RWPE1 (cell line): Measurements from ENCODE around the gene TBC1D13.
A peak's percentile ranks its signal among the peaks of the same experiment; 100 is the strongest.

Source experiments
- CTCF ChIA-PET: fragments of 350-600 bp; sonication (Branson Sonifier 250); formaldehyde crosslinking; extraction: SDS; loops from one replicate; lab custom pipeline; 2021; lab: Yijun Ruan, JAX
- POLR2A ChIA-PET: fragments of 400-600 bp; formaldehyde crosslinking; extraction: SDS; loops from one replicate; lab custom pipeline; 2020; ENCODE audit warnings: antibody characterized with exemption; ENCODE audit not compliant: low non-redundant PET; lab: Yijun Ruan, JAX
- DNase-seq: peaks from one replicate; pipeline ENCODE4 v3.0.0; 2012; ENCODE audit warnings: low spot score
- H3K27ac ChIP-seq: fragments of 450-650 bp; 2 replicates; pipeline ENCODE4 v1.5.1; 2017
- TF ChIP-seq, protein P1 (sequence below): fragments of 450-650 bp; conservative IDR thresholded peaks from 2 replicates; pipeline ENCODE4 v1.5.1; 2017; ENCODE audit warnings: low read depth, mild to moderate bottlenecking

The TBC1D13 gene

DNA sequence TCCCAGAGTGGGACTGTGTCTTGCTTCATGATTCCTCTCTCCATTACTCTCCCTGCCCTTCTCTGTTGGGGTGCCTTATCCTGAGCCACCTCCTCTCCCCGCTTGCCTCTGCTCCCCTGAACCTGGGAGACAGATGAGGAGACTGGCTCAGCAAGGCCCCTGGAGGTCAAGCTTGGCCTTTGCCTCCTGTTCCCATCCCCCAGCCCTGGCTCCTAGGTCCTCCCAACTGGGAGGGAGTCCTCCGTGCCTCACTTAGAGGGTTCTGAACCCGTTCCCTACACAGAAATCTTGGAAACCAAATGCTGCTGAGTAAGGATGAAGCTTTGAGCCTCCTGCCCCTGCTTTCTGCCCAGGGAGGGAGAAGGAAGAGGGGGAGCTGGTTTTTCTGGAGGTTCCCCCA lies 21.5 kb downstream of the TBC1D13 start:
- DNase-seq: no peak
- H3K27ac ChIP-seq: peak overlapping the region; percentile 4
- TF ChIP-seq, protein P1, sequence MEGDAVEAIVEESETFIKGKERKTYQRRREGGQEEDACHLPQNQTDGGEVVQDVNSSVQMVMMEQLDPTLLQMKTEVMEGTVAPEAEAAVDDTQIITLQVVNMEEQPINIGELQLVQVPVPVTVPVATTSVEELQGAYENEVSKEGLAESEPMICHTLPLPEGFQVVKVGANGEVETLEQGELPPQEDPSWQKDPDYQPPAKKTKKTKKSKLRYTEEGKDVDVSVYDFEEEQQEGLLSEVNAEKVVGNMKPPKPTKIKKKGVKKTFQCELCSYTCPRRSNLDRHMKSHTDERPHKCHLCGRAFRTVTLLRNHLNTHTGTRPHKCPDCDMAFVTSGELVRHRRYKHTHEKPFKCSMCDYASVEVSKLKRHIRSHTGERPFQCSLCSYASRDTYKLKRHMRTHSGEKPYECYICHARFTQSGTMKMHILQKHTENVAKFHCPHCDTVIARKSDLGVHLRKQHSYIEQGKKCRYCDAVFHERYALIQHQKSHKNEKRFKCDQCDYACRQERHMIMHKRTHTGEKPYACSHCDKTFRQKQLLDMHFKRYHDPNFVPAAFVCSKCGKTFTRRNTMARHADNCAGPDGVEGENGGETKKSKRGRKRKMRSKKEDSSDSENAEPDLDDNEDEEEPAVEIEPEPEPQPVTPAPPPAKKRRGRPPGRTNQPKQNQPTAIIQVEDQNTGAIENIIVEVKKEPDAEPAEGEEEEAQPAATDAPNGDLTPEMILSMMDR: no peak
- ChIA-PET CTCF (interaction anchor here (0.9 to 1.2 kb wide), 2 partner anchors 10 kb away, joined by 5 to 6 read pairs; partner anchors contain the start of gene ENDOG), POLR2A (interaction anchor here (0.6 kb wide), 2 partner anchors 20 to 24 kb away, joined by 3 read pairs; no protein-coding TSS in a partner anchor)

DNA sequence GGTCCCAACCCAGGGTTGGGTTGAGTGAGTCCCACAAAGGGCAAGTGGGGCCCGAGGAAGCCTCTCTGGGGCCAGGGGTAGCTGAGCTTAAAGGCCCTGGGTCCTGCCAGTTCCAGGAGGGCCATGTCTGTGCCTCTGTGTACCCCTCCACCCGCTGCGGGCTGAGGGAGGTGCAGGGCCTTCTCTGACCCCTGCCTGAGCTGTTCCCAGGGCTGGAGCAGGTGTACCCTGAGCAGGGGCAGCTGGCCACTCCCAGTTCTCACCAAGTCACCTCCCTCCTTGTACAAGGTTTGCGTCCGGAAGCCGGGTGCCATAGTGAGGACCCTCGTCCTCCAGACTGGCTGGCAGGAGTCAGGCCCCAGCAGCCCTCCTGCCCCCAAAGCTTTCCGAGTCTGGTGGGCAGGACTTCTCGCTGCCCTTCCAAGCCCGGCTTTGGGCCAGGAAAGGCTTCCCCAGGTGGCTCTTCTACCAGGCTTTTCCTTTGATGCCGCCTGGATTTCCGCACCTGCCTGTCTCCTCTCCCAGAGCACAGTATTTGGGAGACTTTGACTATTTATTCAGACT lies 22.1 kb downstream of the TBC1D13 start:
- POLR2A ChIA-PET: interaction anchor here (0.6 kb wide), 2 partner anchors 20 to 24 kb away, joined by 3 read pairs; no protein-coding TSS in a partner anchor
- peak overlapping the region; percentile 4 for H3K27ac ChIP-seq
- DNase-seq: no peak
- CTCF ChIA-PET: interaction anchor here (0.9 kb wide), 1 partner anchor 9 kb away, joined by 6 read pairs; the partner anchor contains the start of gene ENDOG
- TF ChIP-seq, protein P1: no peak

DNA sequence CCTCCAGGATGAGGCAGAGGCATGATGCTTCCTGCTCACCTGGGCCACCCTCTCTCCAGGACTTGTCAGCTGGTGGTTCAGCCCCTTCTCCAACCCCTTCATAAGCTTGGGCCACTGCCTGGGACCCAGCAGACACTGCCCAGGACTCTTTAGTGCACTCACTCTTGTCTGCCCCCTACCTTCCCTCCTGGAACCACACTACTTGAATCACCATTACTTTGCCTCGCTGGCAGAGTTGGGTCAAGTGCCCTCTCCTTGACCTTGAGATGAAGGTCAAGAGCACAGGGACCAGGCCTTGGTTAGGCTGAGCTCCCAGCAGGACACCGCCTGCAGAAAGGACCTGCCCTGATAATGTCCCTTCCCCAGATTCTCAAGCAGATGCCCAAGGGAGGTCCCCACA lies 22.8 kb downstream of the TBC1D13 start:
- CTCF ChIA-PET: no interaction called here
- TF ChIP-seq, protein P1: no peak
- POLR2A ChIA-PET: interaction anchor here (0.6 kb wide), 1 partner anchor 9 kb away, joined by 9 read pairs; no protein-coding TSS in a partner anchor
- no peak for DNase-seq
- H3K27ac ChIP-seq: peak overlapping the region; percentile 4

DNA sequence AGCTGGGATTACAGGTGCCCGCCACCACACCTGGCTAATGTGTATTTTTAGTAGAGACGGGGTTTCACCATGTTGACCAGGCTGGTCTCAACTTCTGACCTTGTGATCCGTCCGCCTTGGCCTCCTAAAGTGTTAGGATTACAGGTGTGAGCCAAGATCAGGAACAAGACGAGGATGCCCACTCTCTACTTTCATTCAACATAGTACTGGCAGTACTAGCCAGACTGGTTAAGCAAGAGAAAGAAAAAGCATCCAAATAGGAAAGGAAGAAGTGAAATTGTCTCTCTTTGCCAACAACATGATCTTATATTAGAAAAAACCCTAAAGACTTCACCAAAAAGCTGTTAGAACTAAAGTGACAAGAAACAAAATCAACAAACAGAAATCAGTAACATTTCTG lies 23.8 kb downstream of the TBC1D13 start:
- no peak overlapping the region for H3K27ac ChIP-seq
- CTCF ChIA-PET: interaction anchor here (0.5 to 0.7 kb wide), 3 partner anchors 19 to 116 kb away, joined by 3 to 10 read pairs (median 3); no protein-coding TSS in a partner anchor
- no peak for DNase-seq
- POLR2A ChIA-PET: interaction anchor here (0.6 kb wide), 1 partner anchor 752 kb away, joined by 4 read pairs; no protein-coding TSS in a partner anchor
- TF ChIP-seq, protein P1: no peak

DNA sequence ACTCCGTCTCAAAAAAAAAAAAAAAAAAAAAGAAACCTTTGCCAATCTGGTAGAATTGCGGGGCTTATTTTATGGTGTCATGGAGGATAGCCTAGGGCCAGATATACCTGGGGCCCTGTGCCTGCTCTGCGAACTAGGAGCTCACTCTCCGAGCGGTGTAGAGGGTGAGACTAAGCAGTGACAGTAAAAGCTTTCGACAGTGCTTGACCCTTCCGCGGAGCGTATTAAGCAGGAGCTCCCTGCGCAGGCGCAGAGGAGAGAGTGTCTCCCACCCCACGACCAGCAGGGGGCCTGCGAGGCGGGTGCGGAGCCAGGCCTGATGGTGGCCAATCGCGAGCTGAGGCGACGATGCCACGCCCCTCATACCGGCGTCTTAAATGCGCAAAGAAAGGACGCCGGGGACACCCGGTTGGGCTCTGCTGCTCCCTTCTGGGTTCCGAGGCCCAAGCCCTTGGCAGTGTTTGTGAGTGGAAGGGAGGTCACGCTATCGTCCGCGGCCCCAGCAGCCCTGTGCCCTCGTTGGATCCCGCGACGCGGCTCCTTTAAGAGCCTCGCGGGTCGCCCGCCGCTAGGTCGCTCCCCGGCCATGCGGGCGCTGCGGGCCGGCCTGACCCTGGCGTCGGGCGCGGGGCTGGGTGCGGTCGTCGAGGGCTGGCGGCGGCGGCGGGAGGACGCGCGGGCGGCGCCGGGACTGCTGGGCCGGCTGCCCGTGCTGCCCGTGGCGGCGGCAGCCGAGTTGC lies 31.2 kb downstream of the TBC1D13 start, which contains the start of gene ENDOG:
Gene ENDOG, plus strand, starts transcription at position 402 of the 740 bp plus-strand sequence. Its CDS starts 185 bp downstream, at position 587.
- ChIA-PET CTCF (interaction anchor here (0.6 to 1.6 kb wide), 26 partner anchors 9 to 459 kb away, joined by 3 to 12 read pairs (median 5); partner anchors contain the start of genes PKN3, SPOUT1 and ZDHHC12), POLR2A (interaction anchor here (0.6 to 1.0 kb wide), 8 partner anchors 12 to 118 kb away, joined by 3 to 11 read pairs (median 5); partner anchors contain the start of gene SPOUT1)
- TF ChIP-seq, protein P1: peak; percentile 100
- peak; percentile 100 for DNase-seq
- peak within 1 kb of the TSS; percentile 87 for H3K27ac ChIP-seq
